Measurements from ENCODE around the gene SNTA1. TPM values are rescaled to one million over a fixed set of nuclear protein-coding genes. Genes with fewer than 3 reads are reported as not detected.

The SNTA1 gene
- total RNA-seq, 1 experiment from 2014 or later: 15.4 TPM

DNA sequence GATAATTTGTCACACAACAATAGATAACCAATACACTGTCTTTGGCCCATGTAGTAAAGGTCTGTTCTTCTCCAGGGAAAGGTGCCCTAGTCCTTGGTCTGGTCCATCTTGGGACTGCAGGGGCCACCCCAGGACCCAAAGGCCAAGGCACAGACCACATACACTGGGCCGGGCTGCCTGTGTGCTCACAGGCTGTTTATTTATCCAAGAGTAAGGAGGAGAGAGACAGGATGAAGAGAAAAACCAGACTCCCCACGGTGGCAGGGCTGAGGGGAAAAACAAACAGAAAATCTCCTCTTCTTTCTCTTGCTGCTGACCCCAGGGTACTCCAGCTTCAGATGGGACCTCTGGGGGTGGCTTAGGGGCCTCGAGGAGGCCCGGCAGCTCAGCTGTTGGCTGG, 35.8 kb downstream of the SNTA1 start:
- H3K36me3 ChIP-seq (ENCODE audit: control insufficient read depth, insufficient read depth, low read length): no peaks in the 10 kb centered on the region
- ChIA-PET POLR2A (interaction anchor here (0.6 kb wide), 1 partner anchor 14 kb away, joined by 5 read pairs; no protein-coding TSS in a partner anchor), CTCF (no interaction called here)
- H3K4me1 Mint-ChIP-seq (ENCODE audit: low read depth, unreplicated experiment): no peaks in the 10 kb centered on the region
- no peak overlapping the region for H3K4me3 ChIP-seq (ENCODE audit: low read depth, low read length)
- H3K4me1 ChIP-seq: no peaks in the 10 kb centered on the region
- H3K9me3 Mint-ChIP-seq (ENCODE audit: unreplicated experiment): no peaks in the 10 kb centered on the region
- TF ChIP-seq, protein P1, sequence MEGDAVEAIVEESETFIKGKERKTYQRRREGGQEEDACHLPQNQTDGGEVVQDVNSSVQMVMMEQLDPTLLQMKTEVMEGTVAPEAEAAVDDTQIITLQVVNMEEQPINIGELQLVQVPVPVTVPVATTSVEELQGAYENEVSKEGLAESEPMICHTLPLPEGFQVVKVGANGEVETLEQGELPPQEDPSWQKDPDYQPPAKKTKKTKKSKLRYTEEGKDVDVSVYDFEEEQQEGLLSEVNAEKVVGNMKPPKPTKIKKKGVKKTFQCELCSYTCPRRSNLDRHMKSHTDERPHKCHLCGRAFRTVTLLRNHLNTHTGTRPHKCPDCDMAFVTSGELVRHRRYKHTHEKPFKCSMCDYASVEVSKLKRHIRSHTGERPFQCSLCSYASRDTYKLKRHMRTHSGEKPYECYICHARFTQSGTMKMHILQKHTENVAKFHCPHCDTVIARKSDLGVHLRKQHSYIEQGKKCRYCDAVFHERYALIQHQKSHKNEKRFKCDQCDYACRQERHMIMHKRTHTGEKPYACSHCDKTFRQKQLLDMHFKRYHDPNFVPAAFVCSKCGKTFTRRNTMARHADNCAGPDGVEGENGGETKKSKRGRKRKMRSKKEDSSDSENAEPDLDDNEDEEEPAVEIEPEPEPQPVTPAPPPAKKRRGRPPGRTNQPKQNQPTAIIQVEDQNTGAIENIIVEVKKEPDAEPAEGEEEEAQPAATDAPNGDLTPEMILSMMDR (IDR thresholded peaks at IDR 0.05; ENCODE audit: insufficient read depth in 1 of 2, low read depth in 1 of 2, low read length in 1 of 2, severe bottlenecking in 1 of 2, unreplicated experiment in 1 of 2): no peak
- no peak for DNase-seq
- H3K9me3 ChIP-seq: no peaks in the 10 kb centered on the region
- intact Hi-C loops (cut with micrococcal nuclease; ENCODE audit: unreplicated experiment): no loop called here
- peaks cover 10% of the 10 kb centered on the region for H3K36me3 Mint-ChIP-seq (ENCODE audit: insufficient read depth, unreplicated experiment)
- H3K4me3 Mint-ChIP-seq (ENCODE audit: unreplicated experiment): no peak overlapping the region
- no peak overlapping the region for H3K27ac Mint-ChIP-seq (ENCODE audit: unreplicated experiment)
- BruUV-seq (replicated peaks): no TSS peak
- H3K27me3 Mint-ChIP-seq (ENCODE audit: insufficient read depth, unreplicated experiment): no peaks in the 10 kb centered on the region
- H3K27me3 ChIP-seq (replicated peaks; ENCODE audit: control insufficient read depth, insufficient read depth, low read length): no peaks in the 10 kb centered on the region

DNA sequence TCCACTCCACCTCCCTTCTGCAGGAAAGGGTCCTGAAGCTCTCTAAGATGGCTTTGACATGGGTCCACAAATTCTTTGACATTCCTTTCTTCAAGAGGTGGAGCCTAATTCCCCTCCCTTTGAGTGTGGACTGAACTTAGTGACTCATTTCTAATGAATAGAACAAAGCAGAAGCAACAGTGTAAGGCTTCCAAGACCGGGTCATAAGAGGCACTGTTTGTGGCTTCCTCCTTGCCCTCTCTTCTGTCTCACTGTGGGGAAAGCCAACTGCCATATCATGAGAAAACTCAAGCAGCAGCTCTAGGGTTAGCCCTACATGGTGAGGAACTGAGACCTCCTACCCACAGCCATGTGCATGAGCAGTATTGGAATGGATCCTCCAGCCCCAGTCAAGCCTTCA, 36.3 kb downstream of the SNTA1 start:
- Histone ChIP-seq H3K4me3 (ENCODE audit: low read depth, low read length) (no peak overlapping the region), H3K27me3 (replicated peaks; ENCODE audit: control insufficient read depth, insufficient read depth, low read length) (no peaks in the 10 kb centered on the region), H3K4me1 (peaks cover 2% of the 10 kb centered on the region), H3K9me3 (no peaks in the 10 kb centered on the region), H3K36me3 (ENCODE audit: control insufficient read depth, insufficient read depth, low read length) (no peaks in the 10 kb centered on the region)
- intact Hi-C loops (cut with micrococcal nuclease; ENCODE audit: unreplicated experiment): no loop called here
- Mint-ChIP-seq H3K36me3 (ENCODE audit: insufficient read depth, unreplicated experiment) (peaks cover 10% of the 10 kb centered on the region), H3K27ac (ENCODE audit: unreplicated experiment) (no peak overlapping the region), H3K27me3 (ENCODE audit: insufficient read depth, unreplicated experiment) (no peaks in the 10 kb centered on the region), H3K4me1 (ENCODE audit: low read depth, unreplicated experiment) (peaks cover 4% of the 10 kb centered on the region), H3K9me3 (ENCODE audit: unreplicated experiment) (no peaks in the 10 kb centered on the region), H3K4me3 (ENCODE audit: unreplicated experiment) (no peak overlapping the region)
- no peak for DNase-seq
- CTCF ChIA-PET: no interaction called here
- BruUV-seq (replicated peaks): no TSS peak
- TF ChIP-seq, protein P1 (IDR thresholded peaks at IDR 0.05; ENCODE audit: insufficient read depth in 1 of 2, low read depth in 1 of 2, low read length in 1 of 2, severe bottlenecking in 1 of 2, unreplicated experiment in 1 of 2): no peak
- POLR2A ChIA-PET: no interaction called here

DNA sequence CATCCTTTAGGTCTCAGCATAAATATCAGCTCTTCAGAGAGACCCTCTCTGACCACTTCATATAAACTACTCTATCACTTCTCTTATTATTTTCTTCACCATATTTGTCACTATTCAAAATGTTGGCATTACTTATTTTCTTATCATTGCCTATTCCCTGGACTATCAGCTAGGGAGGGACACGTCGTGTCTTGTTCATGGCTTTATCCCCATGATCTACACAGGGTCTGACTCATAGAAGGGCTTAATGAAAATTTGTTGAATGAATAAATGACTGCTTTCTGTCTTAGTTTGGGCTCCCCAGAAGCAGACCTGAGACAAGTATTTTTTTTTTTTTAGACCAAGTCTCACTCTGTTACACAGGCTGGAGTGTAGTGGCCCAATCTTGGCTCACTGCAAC, 39.3 kb downstream of the SNTA1 start:
- Histone ChIP-seq H3K9me3 (no peaks in the 10 kb centered on the region), H3K4me3 (ENCODE audit: low read depth, low read length) (no peak overlapping the region), H3K4me1 (peaks cover 18% of the 10 kb centered on the region), H3K36me3 (ENCODE audit: control insufficient read depth, insufficient read depth, low read length) (0 out of 2 replicates have a peak, but pooled peaks cover 1% of the 10 kb centered on the region), H3K27me3 (replicated peaks; ENCODE audit: control insufficient read depth, insufficient read depth, low read length) (no peaks in the 10 kb centered on the region)
- H3K27ac Mint-ChIP-seq (ENCODE audit: unreplicated experiment): no peak overlapping the region
- CTCF ChIA-PET: no interaction called here
- BruUV-seq (replicated peaks): no TSS peak
- no peak overlapping the region for H3K4me3 Mint-ChIP-seq (ENCODE audit: unreplicated experiment)
- no peak for DNase-seq
- POLR2A ChIA-PET: no interaction called here
- H3K36me3 Mint-ChIP-seq (ENCODE audit: insufficient read depth, unreplicated experiment): peaks cover 5% of the 10 kb centered on the region
- intact Hi-C loops (cut with micrococcal nuclease; ENCODE audit: unreplicated experiment): loop anchor here (5.0 kb wide), 1 partner anchor 263 kb away; the partner anchor contains the start of gene ACTL10
- TF ChIP-seq, protein P1 (IDR thresholded peaks at IDR 0.05; ENCODE audit: insufficient read depth in 1 of 2, low read depth in 1 of 2, low read length in 1 of 2, severe bottlenecking in 1 of 2, unreplicated experiment in 1 of 2): no peak
- H3K27me3 Mint-ChIP-seq (ENCODE audit: insufficient read depth, unreplicated experiment): no peaks in the 10 kb centered on the region
- H3K4me1 Mint-ChIP-seq (ENCODE audit: low read depth, unreplicated experiment): peaks cover 8% of the 10 kb centered on the region
- no peaks in the 10 kb centered on the region for H3K9me3 Mint-ChIP-seq (ENCODE audit: unreplicated experiment)
